ENCODE data around the gene ABCA8.

DNA sequence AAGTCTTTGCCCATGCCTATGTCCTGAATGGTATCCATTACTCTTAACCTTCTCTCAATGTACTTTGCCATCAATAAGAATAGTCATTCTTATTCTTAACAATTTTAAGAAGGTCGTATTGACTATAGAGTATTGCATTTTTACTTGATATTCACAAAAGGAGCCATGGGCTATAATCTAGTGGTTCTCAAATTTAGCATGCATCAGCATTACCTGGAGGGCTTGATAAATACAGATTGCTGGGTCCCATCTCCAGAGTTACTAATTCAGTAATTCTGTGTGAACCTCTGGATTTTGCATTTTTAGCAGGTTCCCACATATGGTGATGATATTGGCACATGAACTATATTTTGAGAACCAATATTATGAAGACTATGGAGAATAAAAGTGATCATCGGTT lies 89.6 kb downstream of the ABCA8 start:
- TF ChIP-seq CTCF (IDR thresholded peaks at IDR 0.05) (no peak), PBX3 (IDR thresholded peaks at IDR 0.05) (no peak), RAD21 (conservative IDR thresholded peaks at IDR 0.05 in 1 of 2, IDR thresholded peaks at IDR 0.05 in 1 of 2) (no peak), JUN (IDR thresholded peaks at IDR 0.05) (no peak), RNF2 (IDR thresholded peaks at IDR 0.05; ENCODE audit: borderline replicate concordance, low read depth) (no peak), EP300 (IDR thresholded peaks at IDR 0.05) (no peak), KDM1A (IDR thresholded peaks at IDR 0.05; ENCODE audit: low read depth) (no peak), POLR2A (IDR thresholded peaks at IDR 0.05; ENCODE audit: low read length) (no peak), RARB (CRISPR knock-in tag; IDR thresholded peaks at IDR 0.05) (no peak), MYC (IDR thresholded peaks at IDR 0.05; ENCODE audit: borderline replicate concordance, low read length) (no peak), PHF8 (IDR thresholded peaks at IDR 0.05; ENCODE audit: borderline replicate concordance, low read depth) (no peak), CBX2 (IDR thresholded peaks at IDR 0.05; ENCODE audit: borderline replicate concordance, low read depth) (no peak)
- TF ChIP-seq, protein P1, sequence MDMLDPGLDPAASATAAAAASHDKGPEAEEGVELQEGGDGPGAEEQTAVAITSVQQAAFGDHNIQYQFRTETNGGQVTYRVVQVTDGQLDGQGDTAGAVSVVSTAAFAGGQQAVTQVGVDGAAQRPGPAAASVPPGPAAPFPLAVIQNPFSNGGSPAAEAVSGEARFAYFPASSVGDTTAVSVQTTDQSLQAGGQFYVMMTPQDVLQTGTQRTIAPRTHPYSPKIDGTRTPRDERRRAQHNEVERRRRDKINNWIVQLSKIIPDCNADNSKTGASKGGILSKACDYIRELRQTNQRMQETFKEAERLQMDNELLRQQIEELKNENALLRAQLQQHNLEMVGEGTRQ (IDR thresholded peaks at IDR 0.05), result no peak
- TF ChIP-seq, protein P2, sequence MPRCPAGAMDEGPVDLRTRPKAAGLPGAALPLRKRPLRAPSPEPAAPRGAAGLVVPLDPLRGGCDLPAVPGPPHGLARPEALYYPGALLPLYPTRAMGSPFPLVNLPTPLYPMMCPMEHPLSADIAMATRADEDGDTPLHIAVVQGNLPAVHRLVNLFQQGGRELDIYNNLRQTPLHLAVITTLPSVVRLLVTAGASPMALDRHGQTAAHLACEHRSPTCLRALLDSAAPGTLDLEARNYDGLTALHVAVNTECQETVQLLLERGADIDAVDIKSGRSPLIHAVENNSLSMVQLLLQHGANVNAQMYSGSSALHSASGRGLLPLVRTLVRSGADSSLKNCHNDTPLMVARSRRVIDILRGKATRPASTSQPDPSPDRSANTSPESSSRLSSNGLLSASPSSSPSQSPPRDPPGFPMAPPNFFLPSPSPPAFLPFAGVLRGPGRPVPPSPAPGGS (IDR thresholded peaks at IDR 0.05), result no peak
